ENCODE measurements around the gene SUPT4H1.
A peak's percentile ranks its signal among the peaks of the same experiment; 100 is the strongest.

SUPT4H1 gene

GRCh38 chr17:58373923-58374322 is 21.9 kb upstream of the SUPT4H1 start:
- DNase-seq (no peak), ATAC-seq (ENCODE audit: insufficient read depth, low read depth) (no peak)
- Histone ChIP-seq H3K9me3 (ENCODE audit: insufficient read depth, low read length, severe bottlenecking) (no peaks in the 10 kb centered on the region), H3K27me3 (ENCODE audit: insufficient read depth, low read length, poor library complexity) (no peaks in the 10 kb centered on the region), H3K27ac (ENCODE audit: low read length) (no peak overlapping the region), H3K9ac (ENCODE audit: low read depth, low read length) (no peak overlapping the region), H3K36me3 (ENCODE audit: insufficient read depth, low read length) (no peaks in the 10 kb centered on the region), H3K4me1 (ENCODE audit: insufficient read depth, low read length) (peaks cover 10% of the 10 kb centered on the region), H2AFZ (ENCODE audit: low read depth, low read length) (no peak overlapping the region), H3K4me2 (ENCODE audit: insufficient read depth, low read length) (no peak overlapping the region), H4K20me1 (ENCODE audit: insufficient read depth, low read length) (no peaks in the 10 kb centered on the region), H3K79me2 (ENCODE audit: insufficient read depth, low read length) (no peaks in the 10 kb centered on the region), H3K4me3 (ENCODE audit: low read depth in 1 of 2, low read length in 2 of 2) (no peak overlapping the region)
- TF ChIP-seq CTCF (IDR thresholded peaks at IDR 0.05; ENCODE audit: borderline replicate concordance, extremely low read depth, low read length, poor library complexity, severe bottlenecking), result no peak
- no peak for TF ChIP-seq EZH2 (IDR thresholded peaks at IDR 0.05; ENCODE audit: borderline replicate concordance, low read depth, low read length, severe bottlenecking)

- Histone ChIP-seq H4K20me1 (ENCODE audit: insufficient read depth, low read length) (no peaks in the 10 kb centered on the region), H3K36me3 (ENCODE audit: insufficient read depth, low read length) (no peaks in the 10 kb centered on the region), H3K4me1 (ENCODE audit: insufficient read depth, low read length) (peaks cover 1% of the 10 kb centered on the region; the same call in 1 of the 2 replicates), H3K4me3 (ENCODE audit: low read depth in 1 of 2, low read length in 2 of 2) (no peak overlapping the region), H3K27ac (ENCODE audit: low read length) (no peak overlapping the region), H3K4me2 (ENCODE audit: insufficient read depth, low read length) (no peak overlapping the region), H3K9me3 (ENCODE audit: insufficient read depth, low read length, severe bottlenecking) (no peaks in the 10 kb centered on the region), H3K79me2 (ENCODE audit: insufficient read depth, low read length) (no peaks in the 10 kb centered on the region), H3K27me3 (ENCODE audit: insufficient read depth, low read length, poor library complexity) (no peaks in the 10 kb centered on the region), H2AFZ (ENCODE audit: low read depth, low read length) (no peak overlapping the region), H3K9ac (ENCODE audit: low read depth, low read length) (no peak overlapping the region)
- TF ChIP-seq EZH2 (IDR thresholded peaks at IDR 0.05; ENCODE audit: borderline replicate concordance, low read depth, low read length, severe bottlenecking), result no peak
- no peak for DNase-seq
- ATAC-seq (ENCODE audit: insufficient read depth, low read depth), result 0 out of 3 replicates have a peak, but pooled peaks have one; percentile 19
Measured at GRCh38 chr17:58373003-58373402, 21.0 kb upstream of the SUPT4H1 start.

GRCh38 chr17:58371300-58371950 is 19.4 kb upstream of the SUPT4H1 start:
- Histone ChIP-seq H4K20me1 (ENCODE audit: insufficient read depth, low read length) (no peaks in the 10 kb centered on the region), H3K4me3 (ENCODE audit: low read depth in 1 of 2, low read length in 2 of 2) (no peak overlapping the region), H3K9me3 (ENCODE audit: insufficient read depth, low read length, severe bottlenecking) (no peaks in the 10 kb centered on the region), H3K79me2 (ENCODE audit: insufficient read depth, low read length) (no peaks in the 10 kb centered on the region), H3K27me3 (ENCODE audit: insufficient read depth, low read length, poor library complexity) (no peaks in the 10 kb centered on the region), H2AFZ (ENCODE audit: low read depth, low read length) (no peak overlapping the region), H3K4me1 (ENCODE audit: insufficient read depth, low read length) (no peaks in the 10 kb centered on the region), H3K27ac (ENCODE audit: low read length) (no peak overlapping the region), H3K9ac (ENCODE audit: low read depth, low read length) (no peak overlapping the region), H3K4me2 (ENCODE audit: insufficient read depth, low read length) (no peak overlapping the region), H3K36me3 (ENCODE audit: insufficient read depth, low read length) (no peaks in the 10 kb centered on the region)
- DNase-seq (no peak), ATAC-seq (ENCODE audit: insufficient read depth, low read depth) (no peak)
- TF ChIP-seq EZH2 (IDR thresholded peaks at IDR 0.05; ENCODE audit: borderline replicate concordance, low read depth, low read length, severe bottlenecking), result no peak
- no peak for TF ChIP-seq CTCF (IDR thresholded peaks at IDR 0.05; ENCODE audit: borderline replicate concordance, extremely low read depth, low read length, poor library complexity, severe bottlenecking)

- Histone ChIP-seq H3K9me3 (ENCODE audit: insufficient read depth, low read length, severe bottlenecking) (no peaks in the 10 kb centered on the region), H3K79me2 (ENCODE audit: insufficient read depth, low read length) (no peaks in the 10 kb centered on the region), H3K36me3 (ENCODE audit: insufficient read depth, low read length) (no peaks in the 10 kb centered on the region), H3K4me2 (ENCODE audit: insufficient read depth, low read length) (no peak overlapping the region), H4K20me1 (ENCODE audit: insufficient read depth, low read length) (no peaks in the 10 kb centered on the region), H3K9ac (ENCODE audit: low read depth, low read length) (no peak overlapping the region), H3K27ac (ENCODE audit: low read length) (no peak overlapping the region), H3K4me3 (ENCODE audit: low read depth in 1 of 2, low read length in 2 of 2) (no peak overlapping the region), H2AFZ (ENCODE audit: low read depth, low read length) (no peak overlapping the region), H3K27me3 (ENCODE audit: insufficient read depth, low read length, poor library complexity) (no peaks in the 10 kb centered on the region), H3K4me1 (ENCODE audit: insufficient read depth, low read length) (no peaks in the 10 kb centered on the region)
- TF ChIP-seq EZH2 (IDR thresholded peaks at IDR 0.05; ENCODE audit: borderline replicate concordance, low read depth, low read length, severe bottlenecking) (no peak), CTCF (IDR thresholded peaks at IDR 0.05; ENCODE audit: borderline replicate concordance, extremely low read depth, low read length, poor library complexity, severe bottlenecking) (no peak)
- ATAC-seq (ENCODE audit: insufficient read depth, low read depth) (no peak), DNase-seq (no peak)
Measured at GRCh38 chr17:58370716-58371115, 18.7 kb upstream of the SUPT4H1 start.
